Endothelial cell (in vitro differentiated cells): ENCODE data around the gene PLEKHA6. TPM values are rescaled to one million over a fixed set of nuclear protein-coding genes. Genes with fewer than 3 reads are reported as not detected.

Source experiments
- DNase-seq: peaks from one replicate; pipeline ENCODE4 v3.0.0; 2021; ENCODE audit warnings: low spot score
- H3K27ac Mint-ChIP-seq: one replicate; pipeline ENCODE4 v1.8.0; 2021; ENCODE audit warnings: mixed read lengths, inconsistent platforms; ENCODE audit not compliant: unreplicated experiment
- H3K27me3 Mint-ChIP-seq: one replicate; pipeline ENCODE4 v1.8.0; 2021; ENCODE audit warnings: mild to moderate bottlenecking, moderate library complexity, mixed read lengths, inconsistent platforms; ENCODE audit not compliant: unreplicated experiment
- H3K36me3 Mint-ChIP-seq: one replicate; pipeline ENCODE4 v1.8.0; 2021; ENCODE audit warnings: mild to moderate bottlenecking, low read depth, mixed read lengths, inconsistent platforms; ENCODE audit not compliant: unreplicated experiment
- H3K4me1 Mint-ChIP-seq: one replicate; pipeline ENCODE4 v1.8.0; 2021; ENCODE audit warnings: mild to moderate bottlenecking, mixed read lengths, inconsistent platforms; ENCODE audit not compliant: unreplicated experiment
- H3K4me3 Mint-ChIP-seq: one replicate; pipeline ENCODE4 v1.8.0; 2021; ENCODE audit warnings: mild to moderate bottlenecking, mixed read lengths, inconsistent platforms; ENCODE audit not compliant: unreplicated experiment
- H3K9me3 Mint-ChIP-seq: one replicate; pipeline ENCODE4 v1.8.0; 2021; ENCODE audit warnings: mixed read lengths, inconsistent platforms; ENCODE audit not compliant: unreplicated experiment
- CTCF ChIP-seq: fragments of 200-600 bp; sonication (generic); IDR thresholded peaks from one replicate; pipeline ENCODE4 v1.5.0; 2021; ENCODE audit warnings: antibody characterized with exemption; ENCODE audit not compliant: unreplicated experiment
- total RNA-seq: library from RNA; stranded (reverse); fragmentation: NEBNext Ultra II Directional; extraction: Animal tissue kit (Norgen Biotek cat#: 25700); gene quantifications from one replicate; pipeline ENCODE4 v1.2.1, GENCODE V29; 2021; ENCODE audit not compliant: unreplicated experiment

PLEKHA6 gene
- total RNA-seq, 1 donor from 2014 or later: 3.7 TPM

- no peak for DNase-seq
- TF ChIP-seq CTCF: no peak
- Mint-ChIP-seq H3K27me3 (peaks cover 5% of the 10 kb centered on the region), H3K4me3 (no peak overlapping the region), H3K36me3 (peaks cover 3% of the 10 kb centered on the region), H3K9me3 (no peaks in the 10 kb centered on the region), H3K27ac (no peak overlapping the region), H3K4me1 (peaks cover 21% of the 10 kb centered on the region)
Measured at GRCh38 chr1:204367193-204367858, 7.6 kb upstream of the PLEKHA6 start.

GRCh38 chr1:204366759-204367158 lies 7.0 kb upstream of the PLEKHA6 start:
- Mint-ChIP-seq H3K9me3 (no peaks in the 10 kb centered on the region), H3K27me3 (peaks cover 6% of the 10 kb centered on the region), H3K4me3 (no peak overlapping the region), H3K4me1 (peaks cover 23% of the 10 kb centered on the region), H3K36me3 (peaks cover 3% of the 10 kb centered on the region), H3K27ac (no peak overlapping the region)
- DNase-seq: peak; percentile 54
- TF ChIP-seq CTCF: peak; percentile 38

- Mint-ChIP-seq H3K27ac (no peak overlapping the region), H3K4me1 (peaks cover 33% of the 10 kb centered on the region), H3K36me3 (peaks cover 3% of the 10 kb centered on the region), H3K27me3 (peaks cover 11% of the 10 kb centered on the region), H3K9me3 (no peaks in the 10 kb centered on the region), H3K4me3 (peak overlapping the region; percentile 21)
- TF ChIP-seq CTCF: peak; percentile 94
- peak; percentile 68 for DNase-seq
Measured at GRCh38 chr1:204363335-204364114, 3.8 kb upstream of the PLEKHA6 start.

- Mint-ChIP-seq H3K36me3 (peaks cover 3% of the 10 kb centered on the region), H3K4me1 (peaks cover 33% of the 10 kb centered on the region), H3K9me3 (no peaks in the 10 kb centered on the region), H3K27ac (no peak overlapping the region), H3K27me3 (peaks cover 11% of the 10 kb centered on the region), H3K4me3 (no peak overlapping the region)
- TF ChIP-seq CTCF: no peak
- no peak for DNase-seq
Measured at GRCh38 chr1:204362984-204363334, 3.2 kb upstream of the PLEKHA6 start.

GRCh38 chr1:204361781-204362180 lies 2.1 kb upstream of the PLEKHA6 start:
- H3K36me3 Mint-ChIP-seq: peaks cover 3% of the 10 kb centered on the region
- no peak overlapping the region for H3K4me3 Mint-ChIP-seq
- H3K27ac Mint-ChIP-seq: no peak overlapping the region
- TF ChIP-seq CTCF: no peak
- no peaks in the 10 kb centered on the region for H3K9me3 Mint-ChIP-seq
- peaks cover 25% of the 10 kb centered on the region for H3K4me1 Mint-ChIP-seq
- peaks cover 11% of the 10 kb centered on the region for H3K27me3 Mint-ChIP-seq
- no peak for DNase-seq
